Vagina (tissue), 2 donors: ENCODE results near the gene SMARCD3.

Experiments used
- POLR2A ChIP-seq, 2 donors: fragments of 450-650 bp; IDR thresholded peaks; one replicate each; pipeline ENCODE4 v1.6.1; 2017; ENCODE audit warnings: antibody characterized with exemption in 2 of 2, mild to moderate bottlenecking in 2 of 2, moderate library complexity in 2 of 2
- TF ChIP-seq, protein P1 (sequence below), 3 experiments: fragments of 450-650 bp in 2 of 3; fragments of 200-600 bp in 1 of 3; sonication (generic) in 1 of 3; IDR thresholded peaks; one replicate each; pipeline ENCODE4 v1.5.1; 2017 to 2019; ENCODE audit warnings: antibody characterized with exemption in 3 of 3, mild to moderate bottlenecking in 2 of 3, moderate library complexity in 2 of 3

DNA sequence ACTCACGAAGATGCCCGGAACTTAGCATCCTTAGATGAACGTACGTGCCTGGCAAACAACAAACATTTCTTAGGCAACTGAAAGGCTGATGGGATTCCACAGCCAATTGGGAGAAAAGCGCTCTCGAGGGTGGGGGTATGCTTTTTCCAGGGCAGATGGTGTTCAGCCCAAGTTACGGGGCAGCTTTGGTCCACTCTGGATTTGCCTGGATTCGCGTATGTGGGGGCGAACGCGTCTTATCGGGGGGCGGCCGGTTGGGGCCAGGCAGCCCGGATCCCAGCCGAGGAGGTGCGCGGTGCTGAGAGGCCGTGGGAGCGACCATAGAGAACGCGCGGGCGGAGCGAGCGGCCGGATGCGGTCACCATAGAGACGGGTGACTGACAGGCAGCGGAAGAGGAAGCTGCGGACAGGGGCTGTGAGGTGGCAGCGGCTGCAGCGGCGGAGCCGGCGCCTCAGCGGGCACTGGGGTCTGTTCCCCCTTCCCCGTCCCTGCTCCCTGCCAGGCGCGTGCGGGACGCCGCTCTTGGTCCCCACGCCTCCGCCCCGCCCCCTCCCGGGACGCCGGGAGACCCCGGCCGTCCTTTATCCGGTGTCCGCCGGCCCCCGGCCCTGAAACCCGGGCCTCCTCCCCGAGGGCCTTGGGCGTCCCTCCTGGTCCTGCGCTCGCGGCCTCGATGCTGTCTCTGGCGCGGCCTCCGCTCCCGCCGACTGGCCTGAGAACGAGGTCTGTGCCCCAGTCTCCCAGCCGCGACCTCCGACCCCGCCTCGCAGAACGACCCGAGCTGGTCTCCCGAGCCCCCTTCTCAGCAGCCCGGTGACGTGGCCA is 16.2 kb downstream of the SMARCD3 start, which contains the start of gene CHPF2:
- peak in 1 of 2 donors; percentile 68 for TF ChIP-seq POLR2A (IDR thresholded peaks at IDR 0.05)
- TF ChIP-seq, protein P1, sequence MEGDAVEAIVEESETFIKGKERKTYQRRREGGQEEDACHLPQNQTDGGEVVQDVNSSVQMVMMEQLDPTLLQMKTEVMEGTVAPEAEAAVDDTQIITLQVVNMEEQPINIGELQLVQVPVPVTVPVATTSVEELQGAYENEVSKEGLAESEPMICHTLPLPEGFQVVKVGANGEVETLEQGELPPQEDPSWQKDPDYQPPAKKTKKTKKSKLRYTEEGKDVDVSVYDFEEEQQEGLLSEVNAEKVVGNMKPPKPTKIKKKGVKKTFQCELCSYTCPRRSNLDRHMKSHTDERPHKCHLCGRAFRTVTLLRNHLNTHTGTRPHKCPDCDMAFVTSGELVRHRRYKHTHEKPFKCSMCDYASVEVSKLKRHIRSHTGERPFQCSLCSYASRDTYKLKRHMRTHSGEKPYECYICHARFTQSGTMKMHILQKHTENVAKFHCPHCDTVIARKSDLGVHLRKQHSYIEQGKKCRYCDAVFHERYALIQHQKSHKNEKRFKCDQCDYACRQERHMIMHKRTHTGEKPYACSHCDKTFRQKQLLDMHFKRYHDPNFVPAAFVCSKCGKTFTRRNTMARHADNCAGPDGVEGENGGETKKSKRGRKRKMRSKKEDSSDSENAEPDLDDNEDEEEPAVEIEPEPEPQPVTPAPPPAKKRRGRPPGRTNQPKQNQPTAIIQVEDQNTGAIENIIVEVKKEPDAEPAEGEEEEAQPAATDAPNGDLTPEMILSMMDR (IDR thresholded peaks at IDR 0.05): no peak
